Measurements from ENCODE around the gene JADE3.

DNA sequence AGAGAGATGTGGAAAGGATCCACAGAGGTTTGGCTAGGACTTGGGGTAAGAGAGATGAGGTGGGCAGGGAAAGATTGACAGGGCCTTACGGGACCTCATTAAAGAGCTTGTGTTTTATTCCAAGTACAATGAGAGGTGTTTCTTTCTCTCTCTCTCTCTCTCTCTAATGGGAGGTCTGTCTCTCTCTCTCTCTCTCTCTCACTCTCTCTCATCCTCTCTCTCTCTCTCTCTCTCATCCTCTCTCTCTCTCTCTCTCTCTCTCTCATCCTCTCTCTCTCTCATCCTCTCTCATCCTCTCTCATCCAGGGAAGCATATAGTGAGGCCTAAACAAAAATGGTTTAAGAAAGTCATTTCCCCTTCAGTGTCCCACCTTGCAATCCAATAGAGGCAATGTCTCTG lies 5.4 kb downstream of the JADE3 start:
- TF ChIP-seq EZH2 (IDR thresholded peaks at IDR 0.05; ENCODE audit: insufficient read depth, low read length) (no peak), CTCF (IDR thresholded peaks at IDR 0.05; ENCODE audit: insufficient read depth, low read depth, low read length) (no peak)

Measured in astrocyte (in vitro differentiated cells and primary cell).